ENCODE measurements around the gene E2F2.
"Not testable (repeated sequence)": the region's sequence is repeated elsewhere in the genome, so short reads cannot be mapped to it uniquely, and the experiment has no call there.

E2F2 gene

GRCh38 chr1:23545851-23546250 is 14.8 kb upstream of the E2F2 start:
- no peak for DNase-seq

GRCh38 chr1:23544444-23545389 is 13.7 kb upstream of the E2F2 start:
- DNase-seq: peak; percentile 59

- no peak for DNase-seq
Measured at GRCh38 chr1:23543707-23544443, 12.8 kb upstream of the E2F2 start.

GRCh38 chr1:23542940-23543339 is 11.9 kb upstream of the E2F2 start:
- not testable (repeated sequence) for DNase-seq

GRCh38 chr1:23539698-23540266 is 8.7 kb upstream of the E2F2 start:
- DNase-seq: peak; percentile 83

- DNase-seq: no peak
Measured at GRCh38 chr1:23537296-23537973, 6.4 kb upstream of the E2F2 start.

GRCh38 chr1:23533246-23534023 is 2.4 kb upstream of the E2F2 start:
- no peak for DNase-seq

GRCh38 chr1:23531562-23532094 is 595 bp upstream of the E2F2 start:
- DNase-seq: no peak

- DNase-seq: no peak
Measured at GRCh38 chr1:23530087-23530746, 816 bp downstream of the E2F2 start.

- DNase-seq: no peak
Measured at GRCh38 chr1:23529146-23530086, 1.6 kb downstream of the E2F2 start.

GRCh38 chr1:23528250-23528978 is 2.6 kb downstream of the E2F2 start:
- peak; percentile 57 for DNase-seq

GRCh38 chr1:23527900-23528249 is 3.2 kb downstream of the E2F2 start:
- no peak for DNase-seq

- no peak for DNase-seq
Measured at GRCh38 chr1:23527366-23527765, 3.7 kb downstream of the E2F2 start.

- no peak for DNase-seq
Measured at GRCh38 chr1:23526329-23527041, 4.5 kb downstream of the E2F2 start.

- no peak for DNase-seq
Measured at GRCh38 chr1:23525558-23526250, 5.3 kb downstream of the E2F2 start.

GRCh38 chr1:23524716-23525401 is 6.2 kb downstream of the E2F2 start:
- no peak for DNase-seq

- no peak for DNase-seq
Measured at GRCh38 chr1:23524163-23524562, 6.9 kb downstream of the E2F2 start.
